ENCODE data around the gene RHOF.

GRCh38 chr12:121749267-121749666 lies 44.2 kb downstream of the RHOF start:
- TF ChIP-seq ZNF18 (CRISPR knock-in tag; IDR thresholded peaks at IDR 0.05; ENCODE audit: insufficient replicate concordance), result no peak
- no peak for TF ChIP-seq ZNF652 (CRISPR knock-in tag; IDR thresholded peaks at IDR 0.05; ENCODE audit: borderline replicate concordance, low read depth)
- no peak for TF ChIP-seq CTCF (CRISPR knock-in tag; IDR thresholded peaks at IDR 0.05)
- no peak for TF ChIP-seq HOXA7 (CRISPR knock-in tag; IDR thresholded peaks at IDR 0.05)
- no peak for TF ChIP-seq HDAC2 (CRISPR knock-in tag; IDR thresholded peaks at IDR 0.05)
- TF ChIP-seq ZMYM2 (CRISPR knock-in tag; IDR thresholded peaks at IDR 0.05), result no peak
- TF ChIP-seq TBL1XR1 (IDR thresholded peaks at IDR 0.05; ENCODE audit: borderline replicate concordance, low read length, partially characterized antibody), result no peak
- no peak for TF ChIP-seq BRCA1 (CRISPR knock-in tag; IDR thresholded peaks at IDR 0.05)
- TF ChIP-seq SMC3 (IDR thresholded peaks at IDR 0.05; ENCODE audit: low read length), result no peak
- no peak for TF ChIP-seq SUZ12 (IDR thresholded peaks at IDR 0.05; ENCODE audit: low read depth, low read length)

All from HepG2 (cell line).